Activated CD4-positive, alpha-beta T cell treated with anti-CD3 and anti-CD28 coated beads for 24 hours (primary cell): Measurements from ENCODE around the gene MSRB3.

ENCODE experiments used
- DNase-seq, 2 donors: peaks; one replicate each; pipeline ENCODE4 v3.0.0-alpha.2; 2020; ENCODE audit warnings: low read depth in 2 of 2

Gene MSRB3

DNA sequence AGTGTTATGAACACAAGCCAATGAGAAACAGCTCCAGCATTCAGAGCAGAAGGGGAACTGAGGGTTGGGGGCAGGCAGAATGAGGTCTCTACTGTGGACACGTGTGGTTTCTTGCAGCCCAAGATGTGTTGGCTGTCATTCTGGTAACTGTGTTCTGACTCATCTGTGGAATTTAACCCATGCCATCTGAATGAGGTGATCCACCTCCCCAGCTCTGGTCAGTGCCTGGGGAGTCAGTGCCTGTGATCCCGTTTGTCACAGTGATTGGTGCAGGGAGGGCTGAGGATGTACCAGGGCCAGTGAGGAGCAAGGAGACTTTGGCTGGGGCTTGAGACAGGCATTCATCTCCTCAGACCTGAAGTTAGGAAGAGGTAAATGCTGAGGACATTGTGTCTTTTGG lies 216.8 kb downstream of the MSRB3 start:
- no peak for DNase-seq

DNA sequence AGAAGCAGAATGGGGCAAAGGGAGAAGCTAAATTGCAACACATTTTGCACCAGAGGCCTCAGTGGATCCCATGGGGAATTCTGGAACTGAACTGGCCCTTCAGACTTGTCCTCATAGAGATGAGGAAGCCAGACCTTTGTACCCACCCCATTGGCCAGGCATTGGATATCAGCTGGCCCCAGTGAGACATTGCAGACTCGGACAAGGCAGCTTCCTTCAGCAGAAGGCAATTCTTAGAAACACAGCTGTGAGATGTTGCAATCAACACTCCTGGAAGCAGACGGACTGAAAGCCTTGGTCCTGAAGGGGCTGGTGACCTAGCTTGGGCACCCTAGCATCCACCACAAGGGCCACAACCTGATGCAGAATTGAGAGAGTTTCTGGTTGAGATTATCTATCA lies 218.1 kb downstream of the MSRB3 start:
- no peak for DNase-seq

DNA sequence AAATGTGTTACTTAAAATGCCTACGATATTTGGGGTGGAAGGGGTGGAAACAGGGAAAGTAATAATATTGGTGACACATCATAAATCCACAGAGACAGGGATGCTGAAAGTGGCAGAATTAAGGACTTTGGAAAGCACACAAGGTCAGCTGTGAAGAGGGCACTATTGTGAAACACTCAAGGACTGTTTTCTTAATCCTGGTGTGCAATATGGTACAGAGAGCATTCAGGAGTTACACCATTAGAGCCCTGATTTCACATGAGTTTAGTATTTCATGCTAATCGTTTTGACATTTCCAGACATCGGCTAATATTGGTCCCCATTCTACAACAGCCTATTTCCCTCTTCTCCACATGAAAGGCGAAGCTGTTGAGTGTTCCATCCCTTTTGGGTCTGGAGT lies 219.2 kb downstream of the MSRB3 start:
- no peak for DNase-seq

DNA sequence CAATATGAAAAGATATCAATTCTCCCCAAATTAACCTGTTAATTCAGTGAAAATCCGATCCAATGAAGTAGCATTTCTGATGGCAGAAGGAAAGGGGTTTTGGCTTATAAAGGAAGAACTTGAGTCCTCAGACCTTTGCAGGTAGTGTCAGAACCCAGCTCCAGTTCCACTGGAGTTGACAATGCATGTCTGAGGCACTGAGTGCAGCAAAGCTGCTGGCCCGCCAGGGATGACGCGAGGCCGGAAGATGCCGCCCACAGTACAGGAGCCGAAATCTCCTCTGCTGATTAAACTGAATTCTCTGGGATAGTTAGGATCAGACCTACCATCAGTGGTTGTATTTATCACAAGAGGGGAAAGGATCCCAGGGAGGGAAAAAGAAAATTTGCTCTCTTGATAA lies 220.7 kb downstream of the MSRB3 start:
- no peak for DNase-seq

DNA sequence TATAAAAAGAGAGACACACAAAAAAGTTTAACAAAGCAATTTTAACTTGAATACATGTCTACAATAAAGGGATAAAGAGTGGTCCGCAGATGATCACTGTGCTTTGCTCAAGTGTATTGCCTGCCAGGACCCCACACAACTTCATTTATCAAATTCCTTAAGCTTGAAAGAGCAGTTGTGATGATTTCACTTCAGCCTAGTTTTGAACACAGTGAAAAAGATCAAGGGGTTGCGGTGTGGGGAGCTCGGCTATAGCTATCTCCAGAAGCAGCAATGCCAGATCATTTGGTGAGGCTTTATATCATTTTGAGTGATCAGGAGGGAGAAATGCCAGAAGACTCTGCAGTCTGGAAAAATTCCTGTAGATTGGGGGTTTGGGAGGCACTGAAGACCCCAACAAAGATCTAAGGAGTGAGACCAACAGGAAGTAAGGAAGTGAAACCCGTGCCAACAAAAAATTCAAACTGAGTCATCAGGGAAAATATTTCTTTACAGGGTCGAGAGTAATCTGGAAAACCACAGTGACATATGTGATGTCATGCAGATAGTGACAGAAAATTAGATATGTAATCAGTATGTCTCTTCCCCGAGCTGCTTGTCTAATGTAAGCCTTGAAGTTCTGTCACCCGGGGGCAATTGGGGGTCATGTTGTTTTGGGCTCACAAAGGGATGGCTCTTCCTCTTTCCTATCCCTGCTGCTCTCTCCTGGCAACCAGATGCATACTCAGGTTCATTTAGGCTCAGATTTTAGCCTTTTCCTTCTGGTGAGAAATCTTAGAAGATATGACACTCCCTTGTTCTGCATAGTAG lies 221.8 kb downstream of the MSRB3 start:
- DNase-seq: no peak

DNA sequence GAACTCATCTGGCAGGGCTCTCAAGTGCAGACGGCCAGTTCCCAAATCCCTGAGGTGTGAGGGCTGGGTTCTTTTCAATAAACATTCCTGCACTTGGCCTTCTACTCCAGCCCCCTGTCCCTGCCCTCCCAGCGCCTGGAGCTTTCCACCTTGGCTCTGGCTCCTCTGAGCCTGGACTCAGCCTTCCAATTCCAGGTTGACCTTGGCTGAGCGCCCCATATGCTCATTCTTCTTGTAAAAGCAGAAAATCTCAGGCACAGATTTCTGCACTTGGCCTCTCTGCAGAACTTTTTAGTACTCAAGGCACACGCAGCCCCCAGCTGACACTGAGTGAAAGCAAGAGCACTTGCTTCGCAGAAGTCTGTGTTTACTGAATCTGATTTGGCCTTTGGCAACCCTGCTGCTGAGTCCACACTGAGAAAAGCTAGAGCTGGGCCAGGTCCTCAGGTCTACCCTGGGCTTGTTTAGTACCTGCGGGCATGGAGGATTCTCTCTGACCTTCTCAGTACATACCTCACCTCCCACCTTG lies 222.7 kb downstream of the MSRB3 start:
- DNase-seq: no peak

DNA sequence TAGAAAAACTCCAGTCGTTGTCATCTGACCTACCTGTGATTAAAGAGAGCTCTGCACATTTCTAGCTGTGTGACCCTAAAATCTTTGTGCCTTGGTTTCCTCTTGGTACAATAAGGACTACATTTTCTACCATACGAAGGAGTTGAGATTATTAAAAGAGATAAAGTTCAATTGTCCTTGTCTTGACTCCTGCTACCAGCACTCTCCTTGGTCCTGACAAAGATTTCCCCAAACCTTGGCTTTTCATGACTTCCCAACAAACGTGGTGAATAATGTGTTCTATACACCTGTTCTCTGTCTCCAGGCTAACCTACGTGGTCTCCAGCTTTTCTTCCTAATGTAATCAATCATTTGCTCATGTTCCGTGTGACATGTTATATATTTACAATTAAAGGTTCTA lies 223.5 kb downstream of the MSRB3 start:
- DNase-seq: no peak

DNA sequence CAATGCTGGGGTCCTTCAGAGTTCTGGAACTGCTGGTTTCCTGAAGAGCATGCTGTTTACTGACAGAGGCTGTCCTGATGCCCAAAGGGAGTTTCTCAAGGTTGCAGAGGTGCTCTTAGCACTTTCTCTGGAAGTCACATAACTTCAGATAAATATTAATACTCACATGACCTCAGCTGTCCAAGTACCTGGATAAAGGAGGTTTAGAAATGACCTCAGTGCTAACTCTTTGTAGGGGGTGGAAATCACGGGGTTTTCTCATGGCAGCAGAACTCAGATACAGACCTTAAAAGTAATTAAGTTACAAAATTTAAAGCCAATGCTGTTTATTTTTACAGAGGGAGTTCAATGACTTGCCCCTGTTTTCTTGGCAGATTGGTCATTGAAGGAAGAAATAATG lies 225.9 kb downstream of the MSRB3 start:
- no peak for DNase-seq

DNA sequence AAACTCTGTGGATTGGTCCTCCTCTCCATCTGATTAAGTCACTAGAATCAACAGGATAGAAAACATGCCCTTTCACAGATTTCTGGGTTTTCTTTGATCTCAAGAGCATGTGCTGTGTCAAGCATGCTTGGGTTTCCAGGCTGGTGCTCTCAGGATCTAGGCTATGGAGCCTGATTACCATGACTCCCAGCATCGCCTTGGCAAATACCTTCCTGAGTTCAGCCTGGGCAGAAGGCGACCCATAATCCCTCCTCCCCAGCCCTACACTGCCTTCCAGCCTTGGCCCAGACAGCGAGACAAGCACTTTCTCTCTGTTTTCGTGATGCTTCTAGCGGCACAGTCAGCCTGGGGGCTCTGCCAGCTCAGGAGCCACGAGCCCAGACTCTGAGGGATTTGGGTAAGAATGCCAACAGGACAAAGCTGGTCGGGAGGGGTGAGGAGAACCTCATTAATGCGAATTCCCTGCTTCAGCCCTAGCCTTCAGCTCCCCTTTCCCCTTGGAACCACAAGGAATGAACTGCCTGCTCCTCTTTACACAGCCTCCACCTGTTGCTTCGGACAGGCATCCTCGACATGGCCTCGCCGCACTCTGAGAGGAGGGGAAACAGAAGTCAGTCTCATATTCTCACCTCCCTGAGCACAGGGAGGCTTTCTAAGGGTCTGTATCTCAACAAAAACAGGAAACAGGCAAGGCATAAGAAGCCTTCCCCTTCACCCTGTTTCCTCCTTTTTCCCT lies 227.1 kb downstream of the MSRB3 start:
- DNase-seq: no peak

DNA sequence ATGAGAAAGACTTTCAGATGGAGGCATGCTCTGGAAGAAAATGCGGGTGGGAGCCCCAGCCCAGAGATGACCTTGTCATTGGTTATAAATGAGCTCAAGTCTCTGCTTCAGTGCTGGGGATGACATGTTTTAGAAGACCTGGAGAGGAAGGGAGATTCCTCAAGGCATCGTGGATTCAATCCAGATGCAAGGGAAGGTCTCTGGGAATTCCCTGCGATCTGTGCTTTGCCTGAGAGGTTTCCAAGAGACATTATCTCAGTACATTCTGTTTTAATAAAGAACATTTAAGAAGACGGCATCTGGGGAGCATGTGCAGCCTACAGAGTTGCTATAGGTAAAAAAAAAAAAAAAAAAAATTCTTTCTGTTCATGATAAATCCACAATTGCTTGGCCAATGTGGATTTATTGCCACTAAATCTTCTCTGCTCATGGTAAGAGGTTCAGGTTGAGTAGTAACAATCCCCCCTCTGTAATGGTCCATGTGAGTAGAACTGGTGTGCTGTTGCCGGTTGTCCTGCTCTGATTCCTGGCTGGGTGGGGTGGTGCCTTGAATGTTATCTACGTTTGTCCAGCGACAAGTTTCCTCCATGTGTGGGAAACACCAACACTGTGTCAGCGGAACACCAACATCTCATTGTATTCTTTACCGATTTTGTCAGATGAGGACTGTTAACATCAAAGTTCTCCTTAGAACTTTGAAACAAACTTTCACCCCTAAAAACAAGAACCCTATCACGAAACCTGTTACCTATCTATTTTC lies 230.0 kb downstream of the MSRB3 start:
- DNase-seq: no peak

DNA sequence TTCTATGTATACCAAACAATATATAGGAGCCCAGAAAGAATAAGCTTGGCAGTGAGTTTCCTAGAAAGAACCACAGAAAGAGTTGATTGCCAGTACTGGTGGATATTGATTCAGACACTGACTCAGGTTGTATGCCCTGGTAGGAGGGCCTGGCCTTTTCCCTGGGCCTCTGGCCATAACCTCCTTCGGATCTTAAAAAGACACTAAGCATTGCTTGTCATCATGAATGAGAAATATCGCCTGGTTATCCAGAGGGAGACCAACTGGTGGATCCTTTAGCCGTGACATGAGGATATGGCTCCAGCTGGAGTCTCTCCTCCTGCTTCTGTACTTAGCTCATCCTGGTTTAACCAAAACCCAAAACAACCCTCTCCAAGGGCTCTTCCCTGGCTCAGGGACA lies 231.5 kb downstream of the MSRB3 start:
- no peak for DNase-seq

DNA sequence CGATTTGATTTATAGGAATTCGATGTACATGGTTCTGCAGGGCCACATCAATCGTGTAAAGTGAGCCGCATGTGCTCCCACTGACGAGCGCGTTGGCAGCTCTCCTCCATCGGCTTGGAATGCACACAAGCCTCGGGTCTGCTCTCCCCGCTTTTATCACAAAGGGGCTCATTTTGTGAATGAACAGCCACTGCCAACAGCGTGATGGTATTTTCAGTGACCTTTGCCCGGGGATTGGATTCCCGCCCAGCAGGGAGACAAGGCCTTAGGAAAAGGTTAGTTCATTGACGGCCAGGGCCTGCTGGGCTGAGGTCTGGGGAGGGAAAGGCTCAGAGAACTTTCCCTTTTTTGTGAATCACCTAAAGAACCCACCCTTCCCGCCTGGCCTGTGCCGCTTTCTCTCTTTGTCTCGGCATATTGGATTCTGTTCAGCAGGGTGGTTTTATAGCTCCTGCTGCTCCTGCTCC lies 232.1 kb downstream of the MSRB3 start:
- DNase-seq: no peak

DNA sequence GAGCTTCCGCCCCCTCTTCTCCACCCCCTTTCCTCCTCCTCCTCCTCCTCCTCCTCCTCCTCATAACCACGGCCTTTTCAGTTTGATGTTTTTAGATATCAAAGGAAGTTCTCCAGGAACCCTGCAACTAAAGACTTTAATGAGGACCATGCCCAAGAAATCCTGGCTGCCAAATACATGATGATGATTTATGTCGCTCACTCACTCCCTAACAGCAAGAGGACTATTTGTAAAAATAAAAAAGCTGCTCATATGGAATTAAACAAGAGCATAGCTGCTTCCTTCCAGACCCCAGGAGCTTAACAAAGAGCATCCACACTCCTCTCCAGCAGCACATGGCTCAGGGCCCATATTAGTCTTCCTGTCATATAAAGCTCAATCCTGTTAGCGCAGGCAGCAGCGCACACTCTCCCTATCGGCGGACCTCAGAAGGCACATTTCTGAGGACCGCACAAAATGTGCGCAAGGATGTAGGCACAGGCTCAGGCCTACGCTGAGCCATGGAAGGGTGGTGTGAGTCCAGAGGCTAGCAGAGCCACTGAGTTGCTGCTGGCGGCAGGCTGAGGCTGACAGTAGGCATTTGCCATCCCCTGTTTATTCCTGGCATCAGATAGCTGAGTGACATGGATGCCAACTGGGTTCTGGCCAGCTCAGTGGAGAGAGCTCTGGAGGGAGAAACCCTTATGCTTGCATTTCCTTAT lies 232.8 kb downstream of the MSRB3 start:
- no peak for DNase-seq

DNA sequence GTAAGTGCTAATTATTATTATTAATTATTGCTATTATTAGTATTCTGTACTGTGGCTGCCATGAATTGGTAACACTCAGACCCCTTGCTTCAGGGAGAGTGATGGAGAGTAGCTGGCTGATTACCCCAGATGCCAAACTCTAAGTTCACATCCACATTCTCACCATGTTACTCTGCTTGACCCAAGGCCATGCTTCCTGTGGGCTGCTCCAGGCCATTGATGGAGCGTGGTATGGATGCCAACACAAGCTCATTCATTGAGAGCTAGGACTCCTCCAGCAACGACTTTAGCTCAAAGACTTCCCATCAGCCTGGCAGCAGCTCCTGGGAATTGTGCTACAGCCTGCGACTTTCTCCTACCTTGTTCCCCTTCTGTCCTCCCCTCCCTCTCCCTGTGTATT lies 233.4 kb downstream of the MSRB3 start:
- no peak for DNase-seq
